WTC11 (cell line): Measurements from ENCODE around the gene TWIST2. TPM values are rescaled to one million over a fixed set of nuclear protein-coding genes. Genes with fewer than 3 reads are reported as not detected.

Source experiments
- ATAC-seq: fragments of 200-7000 bp; cut with Tn5 transposase; 2 replicates; pipeline ENCODE4 v1.10.0; 2021; ENCODE audit warnings: mild to moderate bottlenecking, moderate library complexity
- CTCF ChIA-PET: fragments of 300-600 bp; sonication (Branson Sonifier 250); formaldehyde crosslinking; loops from one replicate; lab custom pipeline; 2021; ENCODE audit warnings: antibody characterized with exemption; lab: Charles Lee
- POLR2A ChIA-PET: fragments of 350-600 bp; sonication (Branson Sonifier 250); formaldehyde crosslinking; loops from one replicate; lab custom pipeline; 2021; ENCODE audit warnings: antibody characterized with exemption; lab: Charles Lee
- DNase-seq: peaks from one replicate; pipeline ENCODE4 v3.0.0; 2021; ENCODE audit warnings: low spot score
- H3K27ac Mint-ChIP-seq: 2 replicates; pipeline ENCODE4 v1.8.0; 2021; ENCODE audit warnings: mixed read lengths
- H3K27me3 Mint-ChIP-seq: 2 replicates; pipeline ENCODE4 v1.8.0; 2021; ENCODE audit warnings: low read depth, mild to moderate bottlenecking, moderate library complexity, mixed read lengths
- H3K36me3 Mint-ChIP-seq: 2 replicates; pipeline ENCODE4 v1.8.0; 2021; ENCODE audit warnings: mixed read lengths
- H3K4me1 Mint-ChIP-seq: 2 replicates; pipeline ENCODE4 v1.8.0; 2022; ENCODE audit warnings: mixed read lengths
- H3K4me3 Mint-ChIP-seq: 2 replicates; pipeline ENCODE4 v1.8.0; 2021; ENCODE audit warnings: mild to moderate bottlenecking, moderate library complexity, mixed read lengths
- H3K9me3 Mint-ChIP-seq: 2 replicates; pipeline ENCODE4 v1.8.0; 2021; ENCODE audit warnings: mixed read lengths
- CREB1 ChIP-seq: sonication (generic); formaldehyde crosslinking; IDR thresholded peaks from 2 replicates; pipeline ENCODE4 v1.8.0; 2023; ENCODE audit warnings: mild to moderate bottlenecking, missing genetic modification reagents
- EMX1 ChIP-seq: fragments of 250-450 bp; sonication (Bioruptor Pico); IDR thresholded peaks from 2 replicates; pipeline ENCODE4 v1.8.0; 2021; ENCODE audit warnings: mild to moderate bottlenecking
- FOXK1 ChIP-seq: sonication (generic); formaldehyde crosslinking; IDR thresholded peaks from 2 replicates; pipeline ENCODE4 v1.8.0; 2022; ENCODE audit warnings: mild to moderate bottlenecking, moderate library complexity, missing genetic modification reagents
- GABPB1 ChIP-seq: sonication (generic); formaldehyde crosslinking; IDR thresholded peaks from 2 replicates; pipeline ENCODE4 v1.8.1; 2023; ENCODE audit warnings: mild to moderate bottlenecking, missing genetic modification reagents
- NFATC4 ChIP-seq: fragments of 250-450 bp; sonication (Bioruptor Pico); IDR thresholded peaks from 2 replicates; pipeline ENCODE4 v1.9.0; 2021; ENCODE audit warnings: mild to moderate bottlenecking
- NR2C2 ChIP-seq: sonication (generic); formaldehyde crosslinking; IDR thresholded peaks from 2 replicates; pipeline ENCODE4 v1.8.0; 2022; ENCODE audit warnings: mild to moderate bottlenecking, missing genetic modification reagents
- PREB ChIP-seq: sonication (generic); formaldehyde crosslinking; IDR thresholded peaks from 2 replicates; pipeline ENCODE4 v1.8.1; 2022; ENCODE audit warnings: mild to moderate bottlenecking, missing genetic modification reagents, moderate library complexity, borderline replicate concordance
- SOX15 ChIP-seq: fragments of 250-450 bp; sonication (Bioruptor Pico); IDR thresholded peaks from 2 replicates; pipeline ENCODE4 v1.9.0; 2021; ENCODE audit warnings: mild to moderate bottlenecking
- SP1 ChIP-seq: sonication (generic); formaldehyde crosslinking; conservative IDR thresholded peaks from 2 replicates; pipeline ENCODE4 v1.8.1; 2022; ENCODE audit warnings: missing genetic modification reagents
- USF2 ChIP-seq: sonication (generic); formaldehyde crosslinking; IDR thresholded peaks from 2 replicates; pipeline ENCODE4 v1.8.1; 2023; ENCODE audit warnings: mild to moderate bottlenecking, missing genetic modification reagents, moderate library complexity
- ZMAT4 ChIP-seq: fragments of 250-450 bp; sonication (Bioruptor Pico); IDR thresholded peaks from 2 replicates; pipeline ENCODE4 v1.9.0; 2021; ENCODE audit warnings: mild to moderate bottlenecking
- ZNF416 ChIP-seq: fragments of 250-450 bp; sonication (Bioruptor Pico); IDR thresholded peaks from 2 replicates; pipeline ENCODE4 v1.9.0; 2021; ENCODE audit warnings: mild to moderate bottlenecking, inconsistent platforms
- ZNF671 ChIP-seq: fragments of 250-450 bp; sonication (Bioruptor Pico); IDR thresholded peaks from 2 replicates; pipeline ENCODE4 v1.8.0; 2021; ENCODE audit warnings: mild to moderate bottlenecking
- total RNA-seq: library from RNA; stranded (reverse); gene quantifications from 3 replicates; pipeline ENCODE4 v1.2.3, GENCODE V29; 2021
- TF ChIP-seq, protein P1 (sequence below): sonication (generic); formaldehyde crosslinking; IDR thresholded peaks from 2 replicates; pipeline ENCODE4 v1.8.0; 2023; ENCODE audit warnings: missing genetic modification reagents, mild to moderate bottlenecking, borderline replicate concordance
- TF ChIP-seq, protein P2 (sequence below): sonication (generic); formaldehyde crosslinking; IDR thresholded peaks from 2 replicates; pipeline ENCODE4 v1.8.1; 2023; ENCODE audit warnings: mild to moderate bottlenecking, missing genetic modification reagents, moderate library complexity
- TF ChIP-seq, protein P3 (sequence below): fragments of 250-450 bp; sonication (Bioruptor Pico); IDR thresholded peaks from 2 replicates; pipeline ENCODE4 v2.1.2; 2022; ENCODE audit warnings: mild to moderate bottlenecking, moderate library complexity
- TF ChIP-seq, protein P4 (sequence below): sonication (generic); formaldehyde crosslinking; IDR thresholded peaks from 2 replicates; pipeline ENCODE4 v1.8.1; 2022; ENCODE audit warnings: low read depth, mild to moderate bottlenecking, moderate library complexity, missing genetic modification reagents, borderline replicate concordance

TWIST2 gene
- total RNA-seq, 1 experiment from 2014 or later = 5.7 TPM

DNA sequence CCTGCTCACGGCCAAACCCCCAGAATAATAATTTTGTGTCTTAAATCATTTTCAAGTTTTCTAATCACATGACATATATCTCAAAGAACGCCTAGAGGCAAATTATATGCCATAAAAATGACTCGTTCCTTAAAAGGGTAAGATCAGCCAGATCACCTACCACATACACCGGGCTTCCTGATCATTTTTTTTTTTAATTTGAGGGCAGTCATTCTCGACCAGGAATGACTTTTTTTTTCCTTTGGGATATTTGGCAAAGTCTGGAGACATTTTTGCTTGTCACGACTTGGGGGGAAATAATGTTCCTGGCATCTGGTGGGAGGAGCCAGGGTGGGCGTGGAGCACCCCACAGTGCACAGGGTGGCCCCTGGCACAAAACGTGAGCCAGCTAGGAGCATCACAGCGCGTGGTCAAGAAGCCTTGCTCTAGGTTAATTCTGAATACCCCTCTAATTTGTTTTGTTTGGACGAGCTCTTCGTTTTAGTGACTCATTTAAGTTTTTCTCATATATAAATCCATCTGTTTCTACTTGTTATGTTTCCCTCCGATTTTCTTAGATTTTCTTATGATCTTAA is 94.9 kb downstream of the TWIST2 start (continued):
- TF ChIP-seq, protein P1, sequence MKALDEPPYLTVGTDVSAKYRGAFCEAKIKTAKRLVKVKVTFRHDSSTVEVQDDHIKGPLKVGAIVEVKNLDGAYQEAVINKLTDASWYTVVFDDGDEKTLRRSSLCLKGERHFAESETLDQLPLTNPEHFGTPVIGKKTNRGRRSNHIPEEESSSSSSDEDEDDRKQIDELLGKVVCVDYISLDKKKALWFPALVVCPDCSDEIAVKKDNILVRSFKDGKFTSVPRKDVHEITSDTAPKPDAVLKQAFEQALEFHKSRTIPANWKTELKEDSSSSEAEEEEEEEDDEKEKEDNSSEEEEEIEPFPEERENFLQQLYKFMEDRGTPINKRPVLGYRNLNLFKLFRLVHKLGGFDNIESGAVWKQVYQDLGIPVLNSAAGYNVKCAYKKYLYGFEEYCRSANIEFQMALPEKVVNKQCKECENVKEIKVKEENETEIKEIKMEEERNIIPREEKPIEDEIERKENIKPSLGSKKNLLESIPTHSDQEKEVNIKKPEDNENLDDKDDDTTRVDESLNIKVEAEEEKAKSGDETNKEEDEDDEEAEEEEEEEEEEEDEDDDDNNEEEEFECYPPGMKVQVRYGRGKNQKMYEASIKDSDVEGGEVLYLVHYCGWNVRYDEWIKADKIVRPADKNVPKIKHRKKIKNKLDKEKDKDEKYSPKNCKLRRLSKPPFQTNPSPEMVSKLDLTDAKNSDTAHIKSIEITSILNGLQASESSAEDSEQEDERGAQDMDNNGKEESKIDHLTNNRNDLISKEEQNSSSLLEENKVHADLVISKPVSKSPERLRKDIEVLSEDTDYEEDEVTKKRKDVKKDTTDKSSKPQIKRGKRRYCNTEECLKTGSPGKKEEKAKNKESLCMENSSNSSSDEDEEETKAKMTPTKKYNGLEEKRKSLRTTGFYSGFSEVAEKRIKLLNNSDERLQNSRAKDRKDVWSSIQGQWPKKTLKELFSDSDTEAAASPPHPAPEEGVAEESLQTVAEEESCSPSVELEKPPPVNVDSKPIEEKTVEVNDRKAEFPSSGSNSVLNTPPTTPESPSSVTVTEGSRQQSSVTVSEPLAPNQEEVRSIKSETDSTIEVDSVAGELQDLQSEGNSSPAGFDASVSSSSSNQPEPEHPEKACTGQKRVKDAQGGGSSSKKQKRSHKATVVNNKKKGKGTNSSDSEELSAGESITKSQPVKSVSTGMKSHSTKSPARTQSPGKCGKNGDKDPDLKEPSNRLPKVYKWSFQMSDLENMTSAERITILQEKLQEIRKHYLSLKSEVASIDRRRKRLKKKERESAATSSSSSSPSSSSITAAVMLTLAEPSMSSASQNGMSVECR = no peak
- TF ChIP-seq FOXK1 (no peak), NFATC4 (no peak)
- TF ChIP-seq, all 79 proteins: peak for 0

DNA sequence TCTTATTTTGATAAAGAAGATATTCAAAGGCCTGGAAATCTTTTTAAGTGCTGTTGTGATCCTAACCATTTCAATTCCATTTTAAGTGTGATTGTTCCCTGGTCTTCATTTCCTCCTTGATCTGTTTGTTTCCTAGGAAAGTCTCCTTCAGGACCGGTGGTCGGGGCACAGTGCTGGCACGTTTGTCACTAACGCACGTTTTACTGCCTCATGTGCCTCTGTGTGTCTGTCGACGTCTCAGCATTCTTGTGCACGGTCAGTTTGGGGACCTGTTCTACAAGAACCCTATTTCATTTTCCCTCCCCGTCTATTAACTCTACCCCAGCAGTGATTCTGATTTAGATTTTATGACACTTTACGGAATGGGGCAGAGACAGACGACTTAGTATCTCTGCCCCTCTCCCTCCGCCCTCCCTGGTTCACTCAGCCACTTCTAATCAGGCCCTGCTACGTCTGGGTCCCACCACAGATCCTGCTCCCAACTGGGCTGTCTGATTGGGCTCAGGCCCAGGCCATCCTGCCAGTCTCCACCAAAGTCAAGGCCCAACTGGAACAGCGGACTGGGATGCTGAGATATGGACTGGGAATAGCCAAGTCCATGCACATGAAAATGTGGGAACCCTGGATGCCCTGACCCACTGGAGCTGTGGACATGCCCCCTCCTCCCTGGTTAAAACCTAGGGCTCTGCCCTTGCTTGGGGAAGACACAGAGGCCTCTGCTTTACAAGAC is 95.6 kb downstream of the TWIST2 start:
- ATAC-seq = no peak
- CTCF ChIA-PET = no interaction called here
- TF ChIP-seq SP1 (CRISPR knock-in tag) (no peak), ZNF416 (no peak), ZMAT4 (CRISPR knock-in tag) (no peak), EMX1 (CRISPR knock-in tag) (no peak), ZNF671 (CRISPR knock-in tag) (no peak), NR2C2 (CRISPR knock-in tag) (no peak), USF2 (CRISPR knock-in tag) (no peak), CREB1 (CRISPR knock-in tag) (no peak), PREB (CRISPR knock-in tag) (no peak), SOX15 (CRISPR knock-in tag) (no peak), GABPB1 (CRISPR knock-in tag) (no peak)
- TF ChIP-seq, protein P2, sequence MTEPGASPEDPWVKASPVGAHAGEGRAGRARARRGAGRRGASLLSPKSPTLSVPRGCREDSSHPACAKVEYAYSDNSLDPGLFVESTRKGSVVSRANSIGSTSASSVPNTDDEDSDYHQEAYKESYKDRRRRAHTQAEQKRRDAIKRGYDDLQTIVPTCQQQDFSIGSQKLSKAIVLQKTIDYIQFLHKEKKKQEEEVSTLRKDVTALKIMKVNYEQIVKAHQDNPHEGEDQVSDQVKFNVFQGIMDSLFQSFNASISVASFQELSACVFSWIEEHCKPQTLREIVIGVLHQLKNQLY (CRISPR knock-in tag) = no peak
- TF ChIP-seq, protein P3, sequence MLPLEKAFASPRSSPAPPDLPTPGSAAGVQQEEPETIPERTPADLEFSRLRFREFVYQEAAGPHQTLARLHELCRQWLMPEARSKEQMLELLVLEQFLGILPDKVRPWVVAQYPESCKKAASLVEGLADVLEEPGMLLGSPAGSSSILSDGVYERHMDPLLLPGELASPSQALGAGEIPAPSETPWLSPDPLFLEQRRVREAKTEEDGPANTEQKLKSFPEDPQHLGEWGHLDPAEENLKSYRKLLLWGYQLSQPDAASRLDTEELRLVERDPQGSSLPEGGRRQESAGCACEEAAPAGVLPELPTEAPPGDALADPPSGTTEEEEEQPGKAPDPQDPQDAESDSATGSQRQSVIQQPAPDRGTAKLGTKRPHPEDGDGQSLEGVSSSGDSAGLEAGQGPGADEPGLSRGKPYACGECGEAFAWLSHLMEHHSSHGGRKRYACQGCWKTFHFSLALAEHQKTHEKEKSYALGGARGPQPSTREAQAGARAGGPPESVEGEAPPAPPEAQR (CRISPR knock-in tag) = no peak
- TF ChIP-seq, protein P4, sequence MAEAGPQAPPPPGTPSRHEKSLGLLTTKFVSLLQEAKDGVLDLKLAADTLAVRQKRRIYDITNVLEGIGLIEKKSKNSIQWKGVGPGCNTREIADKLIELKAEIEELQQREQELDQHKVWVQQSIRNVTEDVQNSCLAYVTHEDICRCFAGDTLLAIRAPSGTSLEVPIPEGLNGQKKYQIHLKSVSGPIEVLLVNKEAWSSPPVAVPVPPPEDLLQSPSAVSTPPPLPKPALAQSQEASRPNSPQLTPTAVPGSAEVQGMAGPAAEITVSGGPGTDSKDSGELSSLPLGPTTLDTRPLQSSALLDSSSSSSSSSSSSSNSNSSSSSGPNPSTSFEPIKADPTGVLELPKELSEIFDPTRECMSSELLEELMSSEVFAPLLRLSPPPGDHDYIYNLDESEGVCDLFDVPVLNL (CRISPR knock-in tag) = no peak
- TF ChIP-seq, all 79 proteins: peak for 0
- Mint-ChIP-seq H3K4me1 (peaks cover 3% of the 10 kb centered on the region; the same call in 1 of the 2 replicates), H3K27ac (no peak overlapping the region), H3K36me3 (no peaks in the 10 kb centered on the region), H3K4me3 (no peak overlapping the region), H3K27me3 (no peaks in the 10 kb centered on the region), H3K9me3 (peaks cover 5% of the 10 kb centered on the region; the same call in 1 of the 2 replicates)
- DNase-seq = no peak
- POLR2A ChIA-PET = no interaction called here
